Spleen (tissue), 11 donors: Measurements from ENCODE around the gene CSNK2B. TPM values are rescaled to one million over a fixed set of nuclear protein-coding genes. Genes with fewer than 3 reads are reported as not detected.

Experiments used
- DNase-seq: peaks from one replicate; pipeline ENCODE4 v3.0.0-alpha.2; 2020
- H3K27ac ChIP-seq, 8 donors: fragments of 200-600 bp; sonication (generic) in 7 of 8; 1 replicate in 4 of 8; 2 replicates in 4 of 8; pipeline versions ENCODE4 v1.5.0 to v1.8.0; 2016 to 2021; ENCODE audit warnings: inconsistent platforms in 4 of 8, mild to moderate bottlenecking in 4 of 8, moderate library complexity in 1 of 8
- H3K27me3 ChIP-seq, 7 donors: fragments of 200-600 bp; sonication (generic) in 6 of 7; replicated peaks in 1 of 7; 1 replicate in 4 of 7; 2 replicates in 3 of 7; pipeline versions ENCODE4 v1.5.0 to v1.8.0; 2016 to 2021; ENCODE audit warnings: inconsistent platforms in 3 of 7, mild to moderate bottlenecking in 1 of 7
- H3K36me3 ChIP-seq, 6 donors: fragments of 200-600 bp; sonication (generic) in 5 of 6; 1 replicate in 4 of 6; 2 replicates in 2 of 6; pipeline versions ENCODE4 v1.5.0 to v1.8.0; 2016 to 2021; ENCODE audit warnings: inconsistent platforms in 2 of 6
- H3K4me1 ChIP-seq, 6 donors: fragments of 200-600 bp; sonication (generic) in 5 of 6; 1 replicate in 3 of 6; 2 replicates in 3 of 6; pipeline versions ENCODE4 v1.5.0 to v1.8.0; 2016 to 2021; ENCODE audit warnings: inconsistent platforms in 3 of 6
- H3K4me3 ChIP-seq, 8 donors: fragments of 200-600 bp; sonication (generic) in 7 of 8; 1 replicate in 4 of 8; 2 replicates in 4 of 8; pipeline versions ENCODE4 v1.5.0 to v1.8.0; 2016 to 2021; ENCODE audit warnings: inconsistent platforms in 4 of 8, mild to moderate bottlenecking in 4 of 8, moderate library complexity in 2 of 8
- H3K9me3 ChIP-seq, 8 donors: fragments of 200-600 bp; sonication (generic) in 7 of 8; 1 replicate in 4 of 8; 2 replicates in 4 of 8; pipeline versions ENCODE4 v1.5.0 to v1.8.0; 2016 to 2021; ENCODE audit warnings: inconsistent platforms in 4 of 8
- CTCF ChIP-seq, 11 experiments: fragments of 200-600 bp in 7 of 11; fragments of 450-650 bp in 4 of 11; sonication (generic) in 4 of 11; IDR thresholded peaks in 8 of 11; conservative IDR thresholded peaks in 3 of 11; 1 replicate in 7 of 11; 2 replicates in 4 of 11; pipeline versions ENCODE4 v1.4.0 to v1.8.0; 2016 to 2021; ENCODE audit warnings: antibody characterized with exemption in 11 of 11, inconsistent platforms in 4 of 11, mild to moderate bottlenecking in 1 of 11
- POLR2A ChIP-seq, 3 donors: fragments of 450-650 bp; IDR thresholded peaks; one replicate each; pipeline ENCODE4 v1.5.1; 2017; ENCODE audit warnings: antibody characterized with exemption in 3 of 3, mild to moderate bottlenecking in 1 of 3
- POLR2AphosphoS5 ChIP-seq, 3 donors: sonication (generic); formaldehyde crosslinking; IDR thresholded peaks; one replicate each; pipeline ENCODE4 v1.5.1; 2017; ENCODE audit warnings: antibody characterized with exemption in 3 of 3
- WGBS, 5 donors: extraction: QIAGEN DNeasy Blood & Tissue Kit in 3 of 5; methylation state at CpG; one replicate each; pipeline versions ENCODE4 v1.1.5 to v1.1.7; 2013 to 2018; 5-methylcytosine and 5-hydroxymethylcytosine counted together
- intact Hi-C: fragments of 100-400 bp; cut with DNase I; formaldehyde crosslinking; loops from one replicate; pipeline ENCODE4 v1.15.0; 2023; ENCODE audit warnings: low total_unique reads
- polyA plus RNA-seq, 3 donors: library from polyadenylated mRNA; stranded (reverse); fragments of 200-250 nt; gene quantifications; one replicate each; pipeline ENCODE4 v1.2.1, GENCODE V29; 2013
- total RNA-seq, 7 donors: library from RNA; depleted of rRNA in 3 of 7; stranded (reverse); fragments of >200 nt in 3 of 7; fragmentation: NEBNext Ultra II Directional in 4 of 7; extraction: Animal tissue kit (Norgen Biotek cat#: 25700) in 4 of 7; gene quantifications; one replicate each; pipeline versions ENCODE4 v1.1.0 to v1.2.1, GENCODE V29; 2016 to 2021
- donor health status: healthy with polysubstance abuse.
- donor health status: DM: no; HTN: no; CAD: no; lungs with moderate emphysema.
- donor health status: DM: no; HTN: no; CAD: no.
- donor health status: Bipolar disorder and iron deficiency.
- donor health status: healthy.
- donor health status: DM: no; HTN: no; CAD: no.
- donor health status: DM: yes; HTN: yes; CAD: no.

The CSNK2B gene
- total and polyA plus RNA-seq, 10 donors = 122 to 294 (median 145) TPM

GRCh38 chr6:31666337-31666965, 571 bp downstream of the CSNK2B start:
- WGBS, 5 donors = 4 to 8% (median 6%) methylated on average over 15 of the region's 15 CpGs
- Histone ChIP-seq H3K27me3 (no peaks in the 10 kb centered on the region), H3K4me3 (peak overlapping the region; percentile 75 to 85 (median 78)), H3K4me1 (peaks cover 25 to 69% (median 55%) of the 10 kb centered on the region in 6 donors), H3K9me3 (no peaks in the 10 kb centered on the region), H3K27ac (peak overlapping the region; percentile 96 to 99 (median 98)), H3K36me3 (peaks cover 0 to 75% (median 60%) of the 10 kb centered on the region in 6 donors)
- peak; percentile 81 for DNase-seq
- intact Hi-C loops = no loop called here
- TF ChIP-seq CTCF (IDR thresholded peaks at IDR 0.05 in 8 of 11, conservative IDR thresholded peaks at IDR 0.05 in 3 of 11) = no peak

GRCh38 chr6:31669676-31670075, 3.8 kb downstream of the CSNK2B start, which contains the start of gene LY6G5B:
Gene LY6G5B (plus strand): TSS chr6:31669976. CDS start chr6:31670951, 975 bp downstream.
- H3K36me3 ChIP-seq = peaks cover 0 to 80% (median 68%) of the 10 kb centered on the region in 6 donors
- no peak for TF ChIP-seq CTCF (IDR thresholded peaks at IDR 0.05 in 8 of 11, conservative IDR thresholded peaks at IDR 0.05 in 3 of 11)
- no peak for TF ChIP-seq POLR2AphosphoS5 (IDR thresholded peaks at IDR 0.05)
- no peak for TF ChIP-seq POLR2A (IDR thresholded peaks at IDR 0.05)
- intact Hi-C loops = no loop called here
- DNase-seq = no peak
- peaks cover 8 to 37% (median 25%) of the 10 kb centered on the region in 6 donors for H3K4me1 ChIP-seq
- WGBS, 5 donors = 83 to 94% (median 87%) methylated on average over 8 of the region's 8 CpGs
- H3K9me3 ChIP-seq = no peaks in the 10 kb centered on the region
- H3K27ac ChIP-seq = no peak within 1 kb of the TSS
- no peak within 1 kb of the TSS for H3K4me3 ChIP-seq
- no peaks in the 10 kb centered on the region for H3K27me3 ChIP-seq

GRCh38 chr6:31676322-31676903, 10.5 kb downstream of the CSNK2B start:
- Histone ChIP-seq H3K27me3 (no peaks in the 10 kb centered on the region), H3K4me1 (peaks cover 7 to 26% (median 15%) of the 10 kb centered on the region in 6 donors), H3K9me3 (no peaks in the 10 kb centered on the region), H3K4me3 (no peak overlapping the region), H3K36me3 (peaks cover 0 to 41% (median 23%) of the 10 kb centered on the region in 6 donors), H3K27ac (peak overlapping the region in 1 of 8 donors; percentile 27)
- WGBS, 5 donors = 69 to 78% (median 70%) methylated on average over 4 of the region's 4 CpGs
- intact Hi-C loops = no loop called here
- TF ChIP-seq POLR2AphosphoS5 (IDR thresholded peaks at IDR 0.05) = no peak
- no peak for TF ChIP-seq CTCF (IDR thresholded peaks at IDR 0.05 in 8 of 11, conservative IDR thresholded peaks at IDR 0.05 in 3 of 11)
- TF ChIP-seq POLR2A (IDR thresholded peaks at IDR 0.05) = no peak
- DNase-seq = no peak

- WGBS, 5 donors = 71 to 87% (median 81%) methylated on average over 6 of the region's 6 CpGs
- DNase-seq = no peak
- H3K36me3 ChIP-seq = peaks cover 0 to 37% (median 18%) of the 10 kb centered on the region in 6 donors
- TF ChIP-seq POLR2AphosphoS5 (IDR thresholded peaks at IDR 0.05) (no peak), CTCF (IDR thresholded peaks at IDR 0.05 in 8 of 11, conservative IDR thresholded peaks at IDR 0.05 in 3 of 11) (no peak), POLR2A (IDR thresholded peaks at IDR 0.05) (no peak)
- H3K27me3 ChIP-seq = no peaks in the 10 kb centered on the region
- H3K4me3 ChIP-seq = no peak overlapping the region
- peaks cover 7 to 31% (median 20%) of the 10 kb centered on the region in 6 donors for H3K4me1 ChIP-seq
- H3K9me3 ChIP-seq = no peaks in the 10 kb centered on the region
- no peak overlapping the region for H3K27ac ChIP-seq
- intact Hi-C loops = no loop called here
Observed at GRCh38 chr6:31676904-31677303, 11.0 kb downstream of the CSNK2B start.
